ENCODE data around the gene PARK7. TPM values are rescaled to one million over a fixed set of nuclear protein-coding genes. Genes with fewer than 3 reads are reported as not detected.

PARK7 gene
- total RNA-seq, 2 donors from 2014 or later: 304 to 378 TPM

DNA sequence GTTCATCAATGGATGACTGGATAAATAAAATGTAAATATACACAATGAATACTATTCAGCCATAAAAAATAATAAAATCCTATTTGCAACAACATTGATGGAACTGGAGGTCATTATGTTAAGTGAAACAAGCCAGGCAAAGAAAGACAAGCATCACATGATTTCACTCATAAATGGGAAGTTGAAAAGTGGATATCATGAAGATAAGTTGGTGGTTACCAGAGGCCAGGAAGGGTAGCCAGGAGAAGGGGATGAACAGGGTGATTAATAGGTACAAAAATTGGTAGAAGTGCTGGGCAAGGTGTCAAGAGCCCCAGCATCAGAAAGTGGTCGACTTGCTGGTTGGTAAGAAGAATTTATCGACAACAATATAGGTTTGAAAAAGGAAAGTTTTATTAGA is 1.3 kb upstream of the PARK7 start:
- Mint-ChIP-seq H3K36me3 (ENCODE audit: low read depth) (peaks cover 21% of the 10 kb centered on the region), H3K4me1 (peaks cover 19% of the 10 kb centered on the region), H3K4me3 (peak overlapping the region; percentile 86), H3K27ac (peak overlapping the region; percentile 92), H3K27me3 (ENCODE audit: insufficient read depth) (no peaks in the 10 kb centered on the region), H3K9me3 (no peaks in the 10 kb centered on the region)
- Histone ChIP-seq H3K27ac (ENCODE audit: low read depth, low read length) (no peak overlapping the region), H3K36me3 (ENCODE audit: control insufficient read depth, insufficient read depth, low read length) (peaks cover 25% of the 10 kb centered on the region), H3K4me3 (ENCODE audit: low read length) (peak overlapping the region; percentile 100), H3K27me3 (ENCODE audit: control insufficient read depth, insufficient read depth, low read length, poor library complexity, severe bottlenecking) (no peaks in the 10 kb centered on the region), H3K9me3 (ENCODE audit: control insufficient read depth, low read length) (no peaks in the 10 kb centered on the region), H3K9ac (ENCODE audit: extremely low read depth, low read length, poor library complexity, severe bottlenecking) (no peak overlapping the region), H3K4me1 (ENCODE audit: control insufficient read depth, insufficient read depth, low read length) (no peaks in the 10 kb centered on the region)
- no peak for DNase-seq
- TF ChIP-seq, protein P1, sequence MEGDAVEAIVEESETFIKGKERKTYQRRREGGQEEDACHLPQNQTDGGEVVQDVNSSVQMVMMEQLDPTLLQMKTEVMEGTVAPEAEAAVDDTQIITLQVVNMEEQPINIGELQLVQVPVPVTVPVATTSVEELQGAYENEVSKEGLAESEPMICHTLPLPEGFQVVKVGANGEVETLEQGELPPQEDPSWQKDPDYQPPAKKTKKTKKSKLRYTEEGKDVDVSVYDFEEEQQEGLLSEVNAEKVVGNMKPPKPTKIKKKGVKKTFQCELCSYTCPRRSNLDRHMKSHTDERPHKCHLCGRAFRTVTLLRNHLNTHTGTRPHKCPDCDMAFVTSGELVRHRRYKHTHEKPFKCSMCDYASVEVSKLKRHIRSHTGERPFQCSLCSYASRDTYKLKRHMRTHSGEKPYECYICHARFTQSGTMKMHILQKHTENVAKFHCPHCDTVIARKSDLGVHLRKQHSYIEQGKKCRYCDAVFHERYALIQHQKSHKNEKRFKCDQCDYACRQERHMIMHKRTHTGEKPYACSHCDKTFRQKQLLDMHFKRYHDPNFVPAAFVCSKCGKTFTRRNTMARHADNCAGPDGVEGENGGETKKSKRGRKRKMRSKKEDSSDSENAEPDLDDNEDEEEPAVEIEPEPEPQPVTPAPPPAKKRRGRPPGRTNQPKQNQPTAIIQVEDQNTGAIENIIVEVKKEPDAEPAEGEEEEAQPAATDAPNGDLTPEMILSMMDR (conservative IDR thresholded peaks at IDR 0.05): no peak
- WGBS, 2 experiments (ENCODE audit: insufficient coverage in 1 of 2, insufficient read length in 1 of 2): 95 to 96% methylated on average over 2 of the region's 2 CpGs

DNA sequence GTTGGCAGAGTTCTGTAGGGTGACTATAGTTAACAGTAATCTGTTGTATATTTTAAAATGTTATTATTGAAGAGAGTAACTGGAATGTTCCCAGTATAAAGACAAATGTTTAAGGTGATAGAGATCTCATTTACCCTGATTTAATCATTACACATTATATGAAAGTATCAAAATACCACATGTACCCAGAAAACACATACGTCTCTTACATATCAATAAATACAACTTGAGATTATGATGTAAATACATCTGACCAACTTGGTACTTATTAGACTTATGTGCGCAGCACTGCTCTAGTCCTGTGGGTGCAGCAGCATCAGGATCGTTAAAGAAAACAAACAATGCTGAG is 670 bp upstream of the PARK7 start:
- peak overlapping the region; percentile 92 for H3K27ac Mint-ChIP-seq
- no peak for DNase-seq
- peak overlapping the region; percentile 100 for H3K4me3 ChIP-seq (ENCODE audit: low read length)
- peaks cover 19% of the 10 kb centered on the region for H3K4me1 Mint-ChIP-seq
- H3K9ac ChIP-seq (ENCODE audit: extremely low read depth, low read length, poor library complexity, severe bottlenecking): peak overlapping the region; percentile 90
- 0 to 40% methylated on average over 1 to 2 of the region's 3 CpGs for WGBS, 2 experiments (ENCODE audit: insufficient coverage in 1 of 2, insufficient read length in 1 of 2)
- H3K36me3 Mint-ChIP-seq (ENCODE audit: low read depth): peaks cover 28% of the 10 kb centered on the region
- no peaks in the 10 kb centered on the region for H3K27me3 ChIP-seq (ENCODE audit: control insufficient read depth, insufficient read depth, low read length, poor library complexity, severe bottlenecking)
- H3K27me3 Mint-ChIP-seq (ENCODE audit: insufficient read depth): no peaks in the 10 kb centered on the region
- H3K4me3 Mint-ChIP-seq: peak overlapping the region; percentile 86
- H3K27ac ChIP-seq (ENCODE audit: low read depth, low read length): peak overlapping the region; percentile 86
- TF ChIP-seq, protein P1 (conservative IDR thresholded peaks at IDR 0.05): no peak
- no peaks in the 10 kb centered on the region for H3K9me3 Mint-ChIP-seq
- no peaks in the 10 kb centered on the region for H3K9me3 ChIP-seq (ENCODE audit: control insufficient read depth, low read length)
- no peaks in the 10 kb centered on the region for H3K4me1 ChIP-seq (ENCODE audit: control insufficient read depth, insufficient read depth, low read length)
- H3K36me3 ChIP-seq (ENCODE audit: control insufficient read depth, insufficient read depth, low read length): peaks cover 32% of the 10 kb centered on the region

DNA sequence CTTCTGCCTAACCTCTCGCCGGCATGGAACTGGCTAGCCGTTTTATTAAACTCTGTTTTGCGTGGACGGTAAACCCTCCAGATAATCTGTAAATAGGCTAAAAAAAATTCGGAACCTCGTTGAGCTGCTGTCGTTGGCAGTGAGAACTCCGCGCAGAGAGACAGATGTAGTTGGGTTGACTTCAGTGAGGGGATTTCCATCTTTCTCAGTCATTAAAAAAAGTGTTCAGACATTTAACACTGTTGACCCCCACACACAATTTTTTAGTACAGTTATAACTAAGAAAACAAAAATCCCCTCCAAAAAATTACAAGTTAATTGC is 464 bp downstream of the PARK7 start:
- no peaks in the 10 kb centered on the region for H3K9me3 Mint-ChIP-seq
- Histone ChIP-seq H3K4me1 (ENCODE audit: control insufficient read depth, insufficient read depth, low read length) (no peaks in the 10 kb centered on the region), H3K27me3 (ENCODE audit: control insufficient read depth, insufficient read depth, low read length, poor library complexity, severe bottlenecking) (no peaks in the 10 kb centered on the region), H3K9ac (ENCODE audit: extremely low read depth, low read length, poor library complexity, severe bottlenecking) (peak overlapping the region; percentile 90), H3K9me3 (ENCODE audit: control insufficient read depth, low read length) (no peaks in the 10 kb centered on the region), H3K27ac (ENCODE audit: low read depth, low read length) (peak overlapping the region; percentile 73), H3K4me3 (ENCODE audit: low read length) (peak overlapping the region; percentile 100), H3K36me3 (ENCODE audit: control insufficient read depth, insufficient read depth, low read length) (peaks cover 44% of the 10 kb centered on the region)
- H3K27me3 Mint-ChIP-seq (ENCODE audit: insufficient read depth): no peaks in the 10 kb centered on the region
- peaks cover 38% of the 10 kb centered on the region for H3K36me3 Mint-ChIP-seq (ENCODE audit: low read depth)
- H3K27ac Mint-ChIP-seq: peak overlapping the region; percentile 94
- no peak for DNase-seq
- peaks cover 19% of the 10 kb centered on the region for H3K4me1 Mint-ChIP-seq
- WGBS, 2 experiments (ENCODE audit: insufficient coverage in 1 of 2, insufficient read length in 1 of 2): 0 to 1% methylated on average over 8 to 10 of the region's 10 CpGs
- peak overlapping the region; percentile 86 for H3K4me3 Mint-ChIP-seq
- TF ChIP-seq, protein P1 (conservative IDR thresholded peaks at IDR 0.05): no peak

Measured in endodermal cell (in vitro differentiated cells).